Measurements from ENCODE around the gene ANXA6.

The ANXA6 gene

GRCh38 chr5:151089726-151090125 lies 67.9 kb downstream of the ANXA6 start:
- TF ChIP-seq ARNTL (CRISPR knock-in tag; IDR thresholded peaks at IDR 0.05; ENCODE audit: borderline replicate concordance, low read depth) (no peak), ZFP3 (CRISPR knock-in tag; IDR thresholded peaks at IDR 0.05) (no peak), RARB (CRISPR knock-in tag; IDR thresholded peaks at IDR 0.05) (no peak), SNAI2 (CRISPR knock-in tag; IDR thresholded peaks at IDR 0.05) (no peak), ZC3H10 (CRISPR knock-in tag; IDR thresholded peaks at IDR 0.05) (no peak), ZNF70 (CRISPR knock-in tag; IDR thresholded peaks at IDR 0.05) (no peak), PPARA (CRISPR knock-in tag; IDR thresholded peaks at IDR 0.05; ENCODE audit: borderline replicate concordance) (no peak), ZFP30 (CRISPR knock-in tag; IDR thresholded peaks at IDR 0.05) (no peak), ZNF8 (CRISPR knock-in tag; IDR thresholded peaks at IDR 0.05) (no peak)
- TF ChIP-seq, protein P1, sequence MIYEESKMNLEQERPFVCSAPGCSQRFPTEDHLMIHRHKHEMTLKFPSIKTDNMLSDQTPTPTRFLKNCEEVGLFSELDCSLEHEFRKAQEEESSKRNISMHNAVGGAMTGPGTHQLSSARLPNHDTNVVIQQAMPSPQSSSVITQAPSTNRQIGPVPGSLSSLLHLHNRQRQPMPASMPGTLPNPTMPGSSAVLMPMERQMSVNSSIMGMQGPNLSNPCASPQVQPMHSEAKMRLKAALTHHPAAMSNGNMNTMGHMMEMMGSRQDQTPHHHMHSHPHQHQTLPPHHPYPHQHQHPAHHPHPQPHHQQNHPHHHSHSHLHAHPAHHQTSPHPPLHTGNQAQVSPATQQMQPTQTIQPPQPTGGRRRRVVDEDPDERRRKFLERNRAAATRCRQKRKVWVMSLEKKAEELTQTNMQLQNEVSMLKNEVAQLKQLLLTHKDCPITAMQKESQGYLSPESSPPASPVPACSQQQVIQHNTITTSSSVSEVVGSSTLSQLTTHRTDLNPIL (CRISPR knock-in tag; IDR thresholded peaks at IDR 0.05; ENCODE audit: low read depth) = no peak
- TF ChIP-seq, protein P2, sequence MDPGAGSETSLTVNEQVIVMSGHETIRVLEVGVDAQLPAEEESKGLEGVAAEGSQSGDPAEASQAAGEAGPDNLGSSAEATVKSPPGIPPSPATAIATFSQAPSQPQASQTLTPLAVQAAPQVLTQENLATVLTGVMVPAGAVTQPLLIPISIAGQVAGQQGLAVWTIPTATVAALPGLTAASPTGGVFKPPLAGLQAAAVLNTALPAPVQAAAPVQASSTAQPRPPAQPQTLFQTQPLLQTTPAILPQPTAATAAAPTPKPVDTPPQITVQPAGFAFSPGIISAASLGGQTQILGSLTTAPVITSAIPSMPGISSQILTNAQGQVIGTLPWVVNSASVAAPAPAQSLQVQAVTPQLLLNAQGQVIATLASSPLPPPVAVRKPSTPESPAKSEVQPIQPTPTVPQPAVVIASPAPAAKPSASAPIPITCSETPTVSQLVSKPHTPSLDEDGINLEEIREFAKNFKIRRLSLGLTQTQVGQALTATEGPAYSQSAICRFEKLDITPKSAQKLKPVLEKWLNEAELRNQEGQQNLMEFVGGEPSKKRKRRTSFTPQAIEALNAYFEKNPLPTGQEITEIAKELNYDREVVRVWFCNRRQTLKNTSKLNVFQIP (CRISPR knock-in tag; IDR thresholded peaks at IDR 0.05; ENCODE audit: borderline replicate concordance, low read depth) = no peak
- TF ChIP-seq, protein P3, sequence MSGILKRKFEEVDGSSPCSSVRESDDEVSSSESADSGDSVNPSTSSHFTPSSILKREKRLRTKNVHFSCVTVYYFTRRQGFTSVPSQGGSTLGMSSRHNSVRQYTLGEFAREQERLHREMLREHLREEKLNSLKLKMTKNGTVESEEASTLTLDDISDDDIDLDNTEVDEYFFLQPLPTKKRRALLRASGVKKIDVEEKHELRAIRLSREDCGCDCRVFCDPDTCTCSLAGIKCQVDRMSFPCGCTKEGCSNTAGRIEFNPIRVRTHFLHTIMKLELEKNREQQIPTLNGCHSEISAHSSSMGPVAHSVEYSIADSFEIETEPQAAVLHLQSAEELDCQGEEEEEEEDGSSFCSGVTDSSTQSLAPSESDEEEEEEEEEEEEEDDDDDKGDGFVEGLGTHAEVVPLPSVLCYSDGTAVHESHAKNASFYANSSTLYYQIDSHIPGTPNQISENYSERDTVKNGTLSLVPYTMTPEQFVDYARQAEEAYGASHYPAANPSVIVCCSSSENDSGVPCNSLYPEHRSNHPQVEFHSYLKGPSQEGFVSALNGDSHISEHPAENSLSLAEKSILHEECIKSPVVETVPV (CRISPR knock-in tag; IDR thresholded peaks at IDR 0.05) = no peak
- no peak for ATAC-seq

DNA sequence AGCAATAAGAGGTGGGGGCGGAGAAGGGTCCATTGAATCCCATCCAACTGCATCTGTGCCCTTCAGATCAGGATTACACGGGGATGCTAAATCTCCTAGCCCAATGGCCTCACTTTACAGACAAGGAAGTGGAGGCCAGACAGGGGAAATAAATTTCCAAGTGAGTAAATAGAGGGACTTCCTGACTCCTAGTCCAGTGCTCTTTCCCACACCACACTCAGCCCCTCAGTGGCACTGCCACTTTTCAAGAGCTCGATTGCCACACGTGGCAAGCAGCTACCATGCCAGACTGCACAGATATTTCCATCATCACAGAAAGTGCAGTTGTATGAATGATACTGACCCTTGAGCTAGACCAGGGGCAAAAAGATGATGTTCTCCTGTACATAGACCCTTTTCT lies 68.6 kb downstream of the ANXA6 start:
- no peak for ATAC-seq
- TF ChIP-seq, protein P3 (CRISPR knock-in tag; IDR thresholded peaks at IDR 0.05) = no peak
- TF ChIP-seq RARB (CRISPR knock-in tag; IDR thresholded peaks at IDR 0.05) (no peak), ESRRG (CRISPR knock-in tag; IDR thresholded peaks at IDR 0.05) (no peak)

- ATAC-seq = no peak
- TF ChIP-seq PPARA (CRISPR knock-in tag; IDR thresholded peaks at IDR 0.05; ENCODE audit: borderline replicate concordance) = no peak
- no peak for TF ChIP-seq ARNTL (CRISPR knock-in tag; IDR thresholded peaks at IDR 0.05; ENCODE audit: borderline replicate concordance, low read depth)
- TF ChIP-seq, protein P3 (CRISPR knock-in tag; IDR thresholded peaks at IDR 0.05) = no peak
- no peak for TF ChIP-seq PATZ1 (CRISPR knock-in tag; IDR thresholded peaks at IDR 0.05; ENCODE audit: borderline replicate concordance)
- TF ChIP-seq BACH2 (CRISPR knock-in tag; IDR thresholded peaks at IDR 0.05; ENCODE audit: borderline replicate concordance) = no peak
- no peak for TF ChIP-seq SNAI2 (CRISPR knock-in tag; IDR thresholded peaks at IDR 0.05)
- TF ChIP-seq GLIS3 (CRISPR knock-in tag; IDR thresholded peaks at IDR 0.05) = no peak
- TF ChIP-seq ZFP3 (CRISPR knock-in tag; IDR thresholded peaks at IDR 0.05) = no peak
These were observed 70.1 kb downstream of the ANXA6 start for GRCh38 chr5:151087486-151087885.

DNA sequence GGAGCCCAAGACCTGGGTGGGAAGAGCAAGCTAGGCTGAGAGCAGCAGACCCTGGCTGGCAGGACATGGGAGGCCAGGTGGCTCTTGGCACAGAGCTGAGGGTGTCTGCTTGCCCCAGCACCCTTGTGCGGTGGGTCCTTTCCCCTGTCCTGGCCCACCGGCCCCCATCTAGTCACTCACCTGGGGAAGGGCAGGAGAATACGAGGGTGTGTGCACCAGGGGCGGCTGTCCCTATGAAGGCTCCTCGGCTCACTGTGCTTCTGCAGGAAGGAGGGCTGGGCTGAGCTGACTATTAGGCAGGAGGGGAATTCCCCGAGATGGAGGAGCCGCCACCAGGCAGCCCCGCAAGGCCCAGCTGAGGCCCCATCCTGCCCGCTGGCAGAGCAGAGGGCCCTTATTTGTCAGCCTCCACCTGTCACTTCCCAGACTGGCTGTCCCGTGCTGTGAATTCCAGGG lies 70.6 kb downstream of the ANXA6 start:
- ATAC-seq = peak; percentile 36
- TF ChIP-seq ISL1 (CRISPR knock-in tag; IDR thresholded peaks at IDR 0.05) (no peak), ZNF8 (CRISPR knock-in tag; IDR thresholded peaks at IDR 0.05) (no peak), TOX (CRISPR knock-in tag; IDR thresholded peaks at IDR 0.05; ENCODE audit: borderline replicate concordance) (no peak), ZC3H10 (CRISPR knock-in tag; IDR thresholded peaks at IDR 0.05) (no peak), ZFP30 (CRISPR knock-in tag; IDR thresholded peaks at IDR 0.05) (no peak)

All from SK-N-SH treated with all-trans-retinoic acid at 6 μM for 48 hours (cell line).